ENCODE measurements around the gene DOCK2. TPM values are rescaled to one million over a fixed set of nuclear protein-coding genes. Genes with fewer than 3 reads are reported as not detected.

The DOCK2 gene
- total and polyA plus RNA-seq, 2 of the 8 experiments (the other 6 are each of a cell fraction or from before 2014, with no cell fraction given), result 3.9 to 5.7 TPM

GRCh38 chr5:170114271-170114670, 477.2 kb downstream of the DOCK2 start (continued):
- TF ChIP-seq SP1 (IDR thresholded peaks at IDR 0.05; ENCODE audit: low read depth, low read length), result no peak
- TF ChIP-seq, protein P1, sequence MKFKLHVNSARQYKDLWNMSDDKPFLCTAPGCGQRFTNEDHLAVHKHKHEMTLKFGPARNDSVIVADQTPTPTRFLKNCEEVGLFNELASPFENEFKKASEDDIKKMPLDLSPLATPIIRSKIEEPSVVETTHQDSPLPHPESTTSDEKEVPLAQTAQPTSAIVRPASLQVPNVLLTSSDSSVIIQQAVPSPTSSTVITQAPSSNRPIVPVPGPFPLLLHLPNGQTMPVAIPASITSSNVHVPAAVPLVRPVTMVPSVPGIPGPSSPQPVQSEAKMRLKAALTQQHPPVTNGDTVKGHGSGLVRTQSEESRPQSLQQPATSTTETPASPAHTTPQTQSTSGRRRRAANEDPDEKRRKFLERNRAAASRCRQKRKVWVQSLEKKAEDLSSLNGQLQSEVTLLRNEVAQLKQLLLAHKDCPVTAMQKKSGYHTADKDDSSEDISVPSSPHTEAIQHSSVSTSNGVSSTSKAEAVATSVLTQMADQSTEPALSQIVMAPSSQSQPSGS (IDR thresholded peaks at IDR 0.05; ENCODE audit: low read length), result no peak
